ENCODE data around the gene ZNF561.
A peak's percentile ranks its signal among the peaks of the same experiment; 100 is the strongest.
"Not testable (repeated sequence)": the region's sequence is repeated elsewhere in the genome, so short reads cannot be mapped to it uniquely, and the experiment has no call there.

The ZNF561 gene

DNA sequence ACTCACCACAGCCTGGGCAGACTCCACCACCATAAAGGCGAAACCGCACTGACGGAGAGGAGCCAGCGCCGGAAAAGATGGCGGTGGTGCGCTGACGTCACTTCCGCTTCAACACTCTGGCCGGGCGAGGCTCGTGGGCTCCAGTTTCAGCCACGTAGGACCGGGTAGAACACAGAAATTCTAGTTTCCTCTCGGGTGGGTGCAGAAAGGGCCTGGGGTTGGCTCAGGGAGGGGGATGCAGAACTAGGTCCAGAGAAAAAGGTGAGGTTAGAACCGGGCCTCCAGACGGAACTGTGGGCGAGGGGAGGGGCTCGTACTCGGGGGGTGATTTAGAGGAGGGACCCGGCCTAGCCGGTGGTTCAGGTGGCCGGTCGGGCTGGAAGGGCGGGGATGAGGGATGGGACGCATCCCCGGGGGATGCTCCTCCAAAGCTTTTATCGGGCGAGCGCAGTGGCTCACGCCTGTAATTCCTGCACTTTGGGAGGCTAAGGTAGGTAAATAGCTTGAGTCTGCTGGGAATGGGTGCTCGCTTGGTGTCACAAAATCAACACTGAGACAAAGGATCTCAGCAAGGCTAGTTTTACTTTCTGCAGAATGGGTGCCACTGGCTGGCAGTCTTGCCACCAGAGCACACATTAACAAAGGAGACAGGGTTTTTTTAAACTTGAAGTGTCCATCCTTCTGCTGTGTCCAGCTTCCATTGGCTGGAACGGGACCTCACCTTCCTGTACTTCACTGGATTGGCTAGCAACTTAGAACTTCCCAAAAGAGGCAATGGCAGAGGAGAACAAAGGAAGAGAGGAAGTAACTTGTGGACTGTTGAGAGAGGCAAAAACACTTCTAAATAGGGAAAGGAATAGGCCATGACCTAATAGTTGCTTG is at the start of gene ZNF561:
ZNF561 (minus strand) TSS at position 77 of the 882 bp plus-strand sequence. CDS start 1,776 bp downstream, outside the sequence.
- DNase-seq (ENCODE audit: low read depth, low spot score): peak; percentile 61

DNA sequence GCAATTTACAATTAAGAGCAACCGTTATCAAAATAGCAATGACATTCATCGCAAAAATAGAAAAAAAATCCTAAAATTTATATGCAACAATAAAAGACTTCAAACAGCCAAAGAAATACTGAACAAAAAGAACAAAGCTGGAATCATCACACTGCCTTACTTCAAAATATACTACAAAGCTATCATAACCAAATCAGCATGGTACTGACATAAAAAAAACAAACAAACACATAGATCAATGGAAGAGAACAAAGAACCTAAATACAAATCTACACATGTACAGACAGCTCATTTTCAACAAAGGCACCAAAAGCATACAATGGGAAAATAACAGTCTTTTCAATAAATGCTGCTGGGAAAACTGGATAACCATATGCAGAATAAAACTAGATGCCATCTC is 47.5 kb upstream of the ZNF561 start:
- no peak for DNase-seq (ENCODE audit: low read depth, low spot score)

DNA sequence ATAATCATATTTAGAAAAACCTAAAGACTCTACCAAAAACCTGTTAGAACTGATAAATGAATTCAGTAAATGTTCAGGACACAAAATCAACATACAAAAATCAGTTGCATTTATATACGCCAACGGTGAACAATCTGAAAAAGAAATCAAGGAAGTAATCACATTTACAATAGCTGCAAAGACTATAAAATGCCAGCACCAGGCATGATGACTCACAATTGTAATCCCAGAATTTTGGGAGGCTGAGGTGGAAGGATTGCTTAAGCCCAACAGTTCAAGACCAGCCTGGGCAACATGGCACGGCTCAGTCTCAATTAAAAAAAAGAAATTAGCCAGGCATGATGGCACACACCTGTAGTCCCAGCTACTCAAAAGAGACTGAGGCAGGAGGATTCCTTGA is 46.9 kb upstream of the ZNF561 start:
- DNase-seq (ENCODE audit: low read depth, low spot score): no peak

DNA sequence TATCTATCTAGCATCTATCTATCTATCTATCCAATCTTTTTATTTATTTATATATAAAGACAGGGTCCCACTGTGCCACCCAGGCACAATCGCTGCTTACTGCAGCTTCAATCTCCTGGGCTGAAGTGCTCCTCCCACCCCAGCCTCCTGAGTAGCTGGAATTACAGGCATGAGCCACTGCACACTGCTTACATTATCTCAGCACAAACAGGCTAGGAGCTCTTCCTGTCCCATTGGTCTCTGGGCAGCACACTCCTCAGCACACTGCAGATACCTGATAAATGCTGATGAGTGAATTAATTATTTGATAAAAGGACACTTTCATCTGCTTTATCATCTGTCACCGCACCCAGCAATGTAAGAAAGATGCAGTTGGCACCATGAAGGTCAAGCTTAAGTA is 37.7 kb upstream of the ZNF561 start:
- DNase-seq (ENCODE audit: low read depth, low spot score): no peak

DNA sequence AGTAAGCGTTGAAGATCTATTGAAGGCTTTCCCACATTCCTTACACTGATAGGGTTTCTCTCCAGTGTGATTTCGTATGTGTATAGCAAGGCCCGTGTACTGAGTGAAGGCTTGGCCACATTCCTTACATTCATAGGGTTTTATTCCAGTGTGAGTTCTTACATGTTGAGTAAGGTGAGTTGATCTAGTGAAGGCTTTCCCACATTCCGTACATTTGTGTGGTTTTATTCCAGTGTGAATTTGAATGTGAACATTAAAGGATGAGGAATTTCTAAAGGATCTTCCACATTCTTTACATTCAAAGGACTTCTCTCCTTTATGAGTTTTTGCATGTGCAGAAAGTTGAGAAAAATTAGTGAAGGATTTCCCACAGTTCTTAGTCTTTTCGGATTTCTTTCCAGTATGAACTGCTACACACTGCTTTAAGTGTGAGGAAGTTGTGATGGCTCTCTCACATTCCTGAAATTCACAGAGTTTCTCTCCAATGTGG is 32.1 kb upstream of the ZNF561 start:
- DNase-seq (ENCODE audit: low read depth, low spot score): not testable (repeated sequence)

DNA sequence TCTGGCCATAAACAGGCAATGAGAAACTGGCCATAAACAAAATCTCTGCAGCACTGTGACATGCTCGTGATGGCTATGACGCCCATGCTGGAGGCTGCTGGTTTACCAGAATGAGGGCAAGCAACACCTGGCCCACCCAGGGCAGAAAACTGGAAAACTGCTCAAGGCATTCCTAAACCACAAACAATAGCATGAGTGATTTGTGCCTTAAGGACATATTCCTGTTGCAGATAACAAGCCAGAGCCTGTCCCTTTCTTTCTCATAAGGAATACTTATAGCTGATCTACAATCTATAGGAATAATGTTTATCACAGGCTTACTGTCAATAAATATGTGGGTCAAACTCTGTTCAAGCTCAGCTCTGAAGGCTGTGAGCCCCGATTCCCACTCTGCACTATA is 30.4 kb upstream of the ZNF561 start:
- not testable (repeated sequence) for DNase-seq (ENCODE audit: low read depth, low spot score)

DNA sequence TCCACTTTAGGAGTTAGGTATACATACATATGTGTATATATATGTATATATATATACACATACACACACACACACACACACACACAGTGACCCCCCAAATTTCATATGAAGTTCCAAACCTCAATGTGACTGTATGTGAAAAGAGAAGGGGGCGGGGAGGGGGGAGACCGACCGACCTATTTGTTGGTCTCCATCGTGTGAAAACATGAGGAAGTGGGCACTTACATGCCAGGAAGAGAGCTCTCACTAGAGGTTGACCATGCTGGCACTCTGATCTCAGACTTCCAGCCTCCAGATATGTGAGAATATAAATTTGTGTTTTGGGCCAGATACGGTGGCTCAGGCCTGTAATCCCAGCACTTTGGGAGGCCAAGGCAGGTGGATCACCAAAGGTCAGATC is 29.3 kb upstream of the ZNF561 start:
- no peak for DNase-seq (ENCODE audit: low read depth, low spot score)

DNA sequence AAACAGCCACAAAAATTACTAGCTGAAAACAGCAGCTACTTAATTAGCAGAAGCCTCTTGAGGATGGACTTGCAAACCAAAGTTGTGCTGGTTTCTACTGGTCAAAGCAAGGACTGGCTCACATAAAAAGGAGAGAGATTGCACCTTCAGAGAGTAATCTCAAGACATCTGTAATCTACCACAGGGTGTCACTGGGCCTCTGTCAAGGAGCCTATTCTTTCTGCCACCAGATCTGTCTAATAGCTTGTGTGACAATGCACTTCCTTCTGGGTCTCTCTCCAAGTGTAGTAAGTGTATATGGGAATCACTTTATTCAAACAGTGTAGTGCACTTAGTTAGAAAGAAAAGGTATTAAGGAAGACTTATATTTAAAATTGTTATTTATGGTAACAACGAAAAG is 24.4 kb upstream of the ZNF561 start:
- no peak for DNase-seq (ENCODE audit: low read depth, low spot score)

DNA sequence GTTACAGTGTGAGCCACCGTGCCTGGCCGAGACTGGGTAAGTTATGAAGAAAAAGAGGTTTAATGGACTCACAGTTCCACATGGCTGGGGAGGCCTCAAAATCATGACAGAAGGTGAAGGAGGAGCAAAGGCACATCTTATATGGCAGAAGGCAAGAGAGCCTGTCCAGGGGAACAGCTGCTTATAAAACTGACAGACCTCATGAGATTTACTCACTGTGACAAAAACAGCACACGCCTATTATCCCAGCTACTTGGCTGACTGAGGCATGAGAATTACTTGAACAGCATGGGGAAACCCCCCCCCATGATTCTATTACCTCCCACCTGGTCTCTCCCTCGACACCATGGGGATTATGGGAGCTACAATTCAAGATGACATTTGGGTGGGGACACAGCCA is 23.4 kb upstream of the ZNF561 start:
- DNase-seq (ENCODE audit: low read depth, low spot score): no peak

DNA sequence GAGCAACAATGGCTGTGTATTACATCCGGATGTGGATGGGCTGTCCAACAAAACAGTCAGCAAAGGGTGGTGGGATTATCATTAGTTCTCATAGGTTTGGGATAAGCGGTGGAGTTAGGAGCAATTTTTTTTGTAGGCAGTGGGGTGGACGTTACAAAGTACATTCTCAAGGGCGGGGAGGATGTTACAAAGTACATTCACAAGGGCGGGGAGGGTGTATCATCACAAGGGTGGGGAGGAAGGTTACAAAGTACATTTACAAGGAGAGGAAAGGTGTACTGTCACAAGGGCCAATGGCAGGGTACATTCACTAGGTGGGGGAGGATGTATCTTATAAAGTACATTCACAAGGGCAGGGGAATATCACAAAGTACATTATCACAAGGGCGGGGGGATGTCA is 20.8 kb upstream of the ZNF561 start:
- DNase-seq (ENCODE audit: low read depth, low spot score): no peak

DNA sequence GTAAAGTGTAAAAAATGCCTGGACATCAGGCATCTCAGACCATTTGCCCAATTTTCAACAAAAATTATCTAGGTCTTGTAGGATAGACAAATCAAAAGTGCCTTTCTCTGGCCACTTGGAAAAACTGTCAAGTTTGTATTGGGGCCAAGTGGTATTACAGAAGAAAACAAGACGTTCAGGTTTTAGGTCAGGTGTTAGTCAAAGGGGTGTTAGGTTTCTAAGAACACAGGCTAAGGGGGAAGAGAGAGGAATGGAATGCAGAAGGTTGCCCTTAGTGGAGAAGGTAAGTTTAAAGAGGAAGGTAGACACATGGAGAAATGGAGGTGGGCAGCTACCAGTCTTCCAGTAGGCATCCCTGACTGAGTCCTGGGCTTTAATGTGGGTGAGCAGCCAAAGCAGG is 19.9 kb upstream of the ZNF561 start:
- no peak for DNase-seq (ENCODE audit: low read depth, low spot score)

DNA sequence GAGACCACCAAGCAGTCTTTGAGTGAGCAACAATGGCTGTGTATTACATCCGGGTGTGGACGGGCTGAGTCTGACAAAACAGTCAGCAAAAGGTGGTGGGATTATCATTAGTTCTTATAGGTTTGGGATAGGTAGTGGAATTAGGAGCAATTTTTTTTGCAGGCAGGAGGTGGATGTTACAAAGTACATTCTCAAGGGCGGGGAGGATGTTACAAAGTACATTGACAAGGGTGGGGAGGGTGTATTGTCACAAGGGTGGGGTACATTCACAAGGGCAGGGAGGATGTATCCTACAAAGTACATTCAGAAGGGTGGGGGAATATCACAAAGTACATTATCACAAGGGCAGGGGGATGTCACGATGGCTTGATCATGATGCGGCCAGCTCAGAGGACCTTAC is 15.0 kb upstream of the ZNF561 start:
- DNase-seq (ENCODE audit: low read depth, low spot score): no peak

DNA sequence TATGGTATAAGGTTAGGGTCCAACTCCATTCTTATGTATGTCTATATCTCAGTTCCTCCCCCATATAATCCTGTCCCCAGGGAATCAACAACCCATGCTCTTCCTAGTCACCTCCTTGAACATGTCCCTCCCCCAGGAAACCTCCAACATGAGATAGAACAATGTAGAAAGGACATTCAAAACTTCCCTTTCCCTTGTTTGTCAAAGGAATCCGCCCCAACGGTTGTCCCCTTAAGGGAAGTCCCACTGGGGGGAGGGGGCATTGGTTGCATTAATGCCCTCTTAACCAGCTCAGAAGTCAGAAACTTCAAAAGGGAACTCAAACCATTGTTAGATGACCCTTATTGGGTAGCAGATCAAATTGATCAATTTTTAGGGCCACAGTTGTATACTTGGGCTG is 6.8 kb upstream of the ZNF561 start:
- DNase-seq (ENCODE audit: low read depth, low spot score): no peak

DNA sequence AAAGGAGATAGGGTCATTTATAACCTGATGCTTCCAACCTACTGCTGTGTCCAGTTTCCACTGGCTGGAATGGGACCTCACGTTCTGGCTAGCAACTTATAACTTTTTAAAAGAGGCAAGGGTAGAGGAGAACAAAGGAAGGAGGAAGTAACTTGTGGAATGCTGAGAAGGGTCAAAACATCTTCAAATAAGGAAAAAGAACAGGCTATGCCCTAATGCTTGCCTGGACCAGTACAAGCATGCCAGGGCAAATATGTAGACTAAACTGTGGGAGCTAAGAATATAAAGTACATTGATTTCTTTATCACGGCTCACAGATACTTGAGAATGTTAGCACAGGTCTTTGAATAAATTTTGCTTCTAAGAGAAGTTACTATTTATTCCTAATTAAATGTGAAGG is 1.5 kb upstream of the ZNF561 start:
- no peak for DNase-seq (ENCODE audit: low read depth, low spot score)

DNA sequence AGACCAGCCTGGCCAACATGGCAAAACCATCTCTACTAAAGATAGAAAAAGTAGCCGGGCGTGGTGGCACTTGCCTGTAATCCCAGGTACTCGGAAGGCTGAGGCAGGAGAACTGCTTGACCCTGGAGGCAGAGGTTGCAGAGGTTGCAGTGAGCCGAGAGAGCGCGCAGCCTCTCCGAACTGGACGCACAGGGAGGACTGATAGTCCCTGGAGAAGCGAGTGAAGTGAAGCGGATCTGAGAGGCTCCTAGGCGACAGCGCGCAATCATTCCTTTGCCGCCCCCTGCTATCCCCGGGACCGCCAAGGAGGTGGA is 233 bp downstream of the ZNF561 start:
- DNase-seq (ENCODE audit: low read depth, low spot score): no peak

DNA sequence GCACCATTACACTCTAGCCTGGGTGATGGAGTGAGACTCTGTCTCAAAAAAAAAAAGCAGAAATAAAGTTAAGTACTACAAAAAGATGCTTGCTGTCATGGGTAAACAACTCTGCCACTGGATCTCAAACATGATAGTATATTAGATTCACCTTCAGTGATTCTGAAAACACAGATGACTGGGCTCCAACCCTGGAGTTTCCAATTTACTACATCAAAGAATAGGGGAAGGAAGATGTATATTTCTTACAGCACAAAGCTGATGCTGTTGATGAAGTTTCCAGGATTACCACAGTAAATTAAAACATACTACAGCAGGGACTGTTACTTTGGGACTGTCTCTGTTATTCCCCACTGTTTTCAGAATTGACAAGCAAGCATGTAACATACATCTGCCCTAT is 5.2 kb downstream of the ZNF561 start:
- no peak for DNase-seq (ENCODE audit: low read depth, low spot score)

DNA sequence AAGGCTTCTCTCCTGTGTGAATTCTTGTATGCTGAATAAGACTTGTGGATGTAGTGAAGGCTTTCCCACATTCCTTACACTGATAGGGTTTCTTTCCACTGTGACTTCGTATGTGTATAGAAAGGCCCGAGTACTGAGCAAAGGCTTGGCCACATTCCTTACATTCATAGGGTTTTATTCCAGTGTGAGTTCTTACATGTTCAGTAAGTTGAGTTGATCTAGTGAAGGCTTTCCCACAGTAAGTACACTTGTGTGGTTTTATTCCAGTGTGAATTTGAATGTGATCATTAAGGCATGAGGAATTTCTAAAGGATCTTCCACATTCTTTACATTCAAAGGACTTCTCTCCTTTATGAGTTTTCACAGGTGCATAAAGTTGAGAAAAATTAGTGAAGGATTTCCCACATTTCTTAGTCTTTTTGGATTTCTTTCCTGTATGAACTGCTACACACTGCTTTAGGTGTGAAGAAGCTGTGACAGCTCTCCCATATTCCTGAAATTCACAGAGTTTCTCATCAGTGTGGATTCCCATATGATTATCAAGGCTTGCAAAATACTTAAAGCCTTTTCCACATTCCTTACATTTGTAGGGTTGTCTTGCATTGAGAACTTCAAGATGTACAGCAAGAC is 10.4 kb downstream of the ZNF561 start:
- no peak for DNase-seq (ENCODE audit: low read depth, low spot score)

DNA sequence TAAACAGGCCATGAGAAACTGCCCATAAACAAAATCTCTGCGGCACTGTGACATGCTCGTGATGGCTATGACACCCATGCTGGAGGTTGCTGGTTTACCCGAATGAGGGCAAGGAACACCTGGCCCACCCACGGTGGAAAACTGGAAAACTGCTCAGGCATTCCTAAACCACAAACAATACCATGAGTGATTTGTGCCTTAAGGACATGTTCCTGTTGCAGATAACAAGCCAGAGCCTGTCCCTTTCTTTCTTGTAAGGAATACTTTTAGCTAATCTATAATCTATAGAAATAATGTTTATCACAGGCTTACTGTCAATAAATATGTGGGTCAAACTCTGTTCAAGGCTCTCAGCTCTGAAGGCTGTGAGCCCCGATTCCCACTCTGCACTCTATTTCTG is 12.1 kb downstream of the ZNF561 start:
- DNase-seq (ENCODE audit: low read depth, low spot score): no peak

DNA sequence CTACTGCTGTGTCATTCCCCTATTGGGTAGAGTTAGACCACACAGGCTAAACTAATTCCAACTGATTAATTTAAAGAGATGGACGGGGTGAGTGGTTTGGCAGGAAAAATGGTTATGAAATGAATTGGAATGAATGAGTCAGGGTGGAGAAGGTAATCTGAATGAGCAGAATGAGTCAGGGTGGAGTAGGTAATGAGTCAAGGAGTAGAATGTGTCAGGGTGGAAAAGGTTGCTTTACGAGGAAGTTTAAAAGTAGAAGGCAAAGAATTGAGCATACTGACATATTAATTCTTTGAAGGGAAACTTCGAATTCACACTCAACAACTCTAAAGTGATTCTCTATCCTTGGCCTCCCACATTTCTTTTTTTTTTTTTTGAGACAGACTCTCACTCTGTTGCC is 24.0 kb downstream of the ZNF561 start:
- DNase-seq (ENCODE audit: low read depth, low spot score): no peak

DNA sequence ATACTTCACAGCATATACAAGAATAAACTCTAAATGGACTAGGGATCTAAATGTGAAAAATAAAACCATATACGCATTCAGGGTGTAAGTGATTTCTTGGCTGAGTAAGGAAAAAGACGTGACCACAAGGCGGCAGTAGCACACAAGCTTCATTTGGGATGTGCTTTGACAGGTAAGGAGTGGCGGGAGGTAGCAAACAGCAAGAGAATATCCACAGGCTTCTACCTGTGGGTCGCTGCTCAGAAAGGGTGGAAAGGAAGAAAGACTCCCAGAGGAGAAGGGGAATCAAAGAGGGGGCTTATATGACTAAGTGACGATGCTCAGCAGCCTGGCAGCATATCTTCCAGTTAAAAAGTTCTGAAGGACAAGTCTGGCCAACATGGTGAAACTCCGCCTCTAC is 34.3 kb downstream of the ZNF561 start:
- DNase-seq (ENCODE audit: low read depth, low spot score): no peak

DNA sequence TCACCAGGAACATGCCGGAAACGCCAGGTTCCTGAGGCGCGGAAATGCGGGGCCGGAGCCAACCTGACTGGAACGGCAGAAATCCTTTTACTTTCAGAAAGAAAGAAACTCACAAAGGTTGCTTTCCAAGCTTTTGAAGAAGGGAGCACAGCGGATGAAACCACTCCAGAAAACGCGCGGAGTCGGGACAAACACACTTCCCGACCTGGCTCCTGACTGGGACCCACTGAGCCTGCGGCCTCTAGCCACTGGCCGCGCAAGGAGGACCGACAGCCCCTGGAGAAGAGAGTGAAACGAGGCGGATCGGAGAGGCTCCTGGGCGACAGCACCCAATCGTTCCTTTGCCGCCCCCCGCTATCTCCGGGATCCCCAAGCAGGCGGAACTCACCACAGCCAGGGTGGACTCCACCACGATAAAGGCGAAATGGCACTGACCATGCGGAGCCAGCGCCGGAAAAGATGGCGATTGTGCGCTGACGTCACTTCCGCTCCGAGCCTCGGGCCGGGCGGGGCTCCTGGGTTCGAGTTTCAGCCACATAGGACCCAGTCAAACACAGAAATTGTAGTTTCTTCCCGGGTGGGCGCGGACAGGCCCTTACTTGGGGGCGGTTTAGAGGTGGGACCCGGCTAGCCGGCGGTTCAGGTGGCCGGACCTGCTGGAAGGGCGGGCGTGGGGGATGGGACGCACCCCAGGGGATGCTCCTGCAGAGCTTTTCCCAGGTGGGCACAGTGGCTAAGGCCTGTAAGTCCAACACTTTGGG is 36.8 kb downstream of the ZNF561 start, which contains the start of gene ZNF121:
ZNF121 (minus strand) TSS at position 432 of the 761 bp plus-strand sequence. CDS start 16,407 bp downstream, outside the sequence.
- DNase-seq (ENCODE audit: low read depth, low spot score): no peak

DNA sequence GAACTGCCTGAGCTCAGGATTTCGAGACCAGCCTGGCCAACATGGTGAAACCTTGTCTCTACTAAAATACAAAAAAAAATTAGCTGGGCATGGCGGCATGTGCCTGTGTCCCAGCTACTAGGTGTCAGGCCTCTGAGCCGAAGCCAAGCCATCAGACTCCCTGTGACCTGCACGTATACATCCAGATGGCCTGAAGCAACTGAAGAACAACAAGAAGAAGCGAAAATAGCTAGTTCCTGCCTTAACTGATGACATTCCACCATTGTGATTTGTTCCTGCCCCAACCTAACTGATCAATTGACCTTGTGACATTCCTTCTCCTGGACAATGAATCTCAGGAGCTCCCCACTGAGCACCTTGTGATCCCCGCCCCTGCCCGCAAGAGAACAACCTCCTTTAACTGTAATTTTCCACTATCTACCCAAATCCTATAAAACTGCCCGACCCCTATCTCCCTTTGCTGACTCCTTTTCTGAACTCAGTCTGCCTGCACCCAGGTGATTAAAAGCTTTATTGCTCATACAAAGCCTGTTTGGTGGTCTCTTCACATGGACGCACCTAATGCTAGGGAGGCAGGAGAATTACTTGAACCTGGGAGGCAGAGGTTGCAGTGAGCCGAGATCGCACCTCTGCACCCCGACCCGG is 38.8 kb downstream of the ZNF561 start:
- DNase-seq (ENCODE audit: low read depth, low spot score): not testable (repeated sequence)

Measured in smooth muscle cell of the brain vasculature (primary cell).